NCI-H128 (cell line): Measurements from ENCODE around the gene SOCS1.

Source experiments
- DNase-seq: peaks from one replicate; lab custom pipeline; 2025; ENCODE audit not compliant: unreplicated experiment; lab: John Stamatoyannopoulos, UW

SOCS1 gene

GRCh38 chr16:11249233-11250061 lies 6.6 kb downstream of the SOCS1 start:
- DNase-seq = no peak

GRCh38 chr16:11248133-11248532 lies 7.9 kb downstream of the SOCS1 start:
- no peak for DNase-seq

GRCh38 chr16:11245988-11246387 lies 10.0 kb downstream of the SOCS1 start:
- no peak for DNase-seq

- no peak for DNase-seq
These were observed 10.7 kb downstream of the SOCS1 start for GRCh38 chr16:11245222-11245737.

GRCh38 chr16:11242658-11243057 lies 13.3 kb downstream of the SOCS1 start:
- DNase-seq = no peak

GRCh38 chr16:11241480-11242204 lies 14.4 kb downstream of the SOCS1 start:
- DNase-seq = no peak

GRCh38 chr16:11240636-11241473 lies 15.1 kb downstream of the SOCS1 start:
- no peak for DNase-seq

- no peak for DNase-seq
These were observed 16.1 kb downstream of the SOCS1 start for GRCh38 chr16:11239644-11240632.

GRCh38 chr16:11238272-11239202 lies 17.5 kb downstream of the SOCS1 start:
- no peak for DNase-seq

GRCh38 chr16:11236461-11237254 lies 19.3 kb downstream of the SOCS1 start:
- no peak for DNase-seq

- no peak for DNase-seq
These were observed 20.4 kb downstream of the SOCS1 start for GRCh38 chr16:11235703-11235991.

GRCh38 chr16:11234884-11235702 lies 20.9 kb downstream of the SOCS1 start:
- DNase-seq = no peak

GRCh38 chr16:11233727-11234376 lies 22.2 kb downstream of the SOCS1 start:
- DNase-seq = no peak

- no peak for DNase-seq
These were observed 22.9 kb downstream of the SOCS1 start for GRCh38 chr16:11232852-11233726.

GRCh38 chr16:11232302-11232851 lies 23.6 kb downstream of the SOCS1 start:
- no peak for DNase-seq
